ENCODE measurements around the gene ABCD1. TPM values are rescaled to one million over a fixed set of nuclear protein-coding genes. Genes with fewer than 3 reads are reported as not detected.
"Not testable (repeated sequence)": the region's sequence is repeated elsewhere in the genome, so short reads cannot be mapped to it uniquely, and the experiment has no call there.

The ABCD1 gene
- total and polyA plus RNA-seq, 4 donors = 4.1 to 10.6 (median 8.5) TPM

DNA sequence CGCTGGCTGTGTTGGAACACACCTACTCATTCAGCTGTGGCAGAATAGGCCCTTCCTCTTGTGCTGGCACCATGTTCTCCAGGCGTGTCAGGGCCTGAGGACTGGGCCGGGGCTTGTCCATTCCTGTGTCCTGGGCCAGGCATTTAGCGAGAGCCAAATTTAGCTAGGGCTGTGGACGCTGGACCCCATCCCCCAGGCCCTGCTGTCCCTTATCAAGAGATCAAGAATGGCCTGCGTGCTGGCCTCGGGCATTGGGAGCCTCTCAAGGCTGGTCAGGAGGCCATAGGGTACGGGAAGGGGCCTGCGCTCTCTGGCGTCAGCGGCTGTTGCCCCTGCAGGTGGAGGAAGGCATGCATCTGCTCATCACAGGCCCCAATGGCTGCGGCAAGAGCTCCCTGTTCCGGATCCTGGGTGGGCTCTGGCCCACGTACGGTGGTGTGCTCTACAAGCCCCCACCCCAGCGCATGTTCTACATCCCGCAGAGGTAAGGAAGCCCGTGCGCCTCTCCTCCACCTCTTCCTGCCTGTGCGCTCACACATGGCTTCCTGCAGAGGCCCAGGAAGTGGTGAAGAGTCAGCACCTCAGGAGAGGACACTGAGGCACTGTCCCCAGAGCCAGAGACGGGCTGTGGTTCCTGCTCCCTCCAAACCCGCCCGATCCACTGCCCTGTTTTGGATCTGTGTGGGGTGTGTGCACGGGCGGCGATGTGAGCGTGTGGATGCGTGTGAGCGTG lies 15.3 kb downstream of the ABCD1 start:
- DNase-seq (ENCODE audit: low read depth in 4 of 6, low spot score in 6 of 6) = no peak
- no peak overlapping the region for H3K27ac ChIP-seq (ENCODE audit: low read depth, low read length)
- no peak overlapping the region for H3K4me3 ChIP-seq (ENCODE audit: low read depth, low read length)
- H3K36me3 ChIP-seq (ENCODE audit: control insufficient read depth, insufficient read depth, low read length) = peaks cover 45% of the 10 kb centered on the region
- WGBS (ENCODE audit: insufficient coverage) = 86% methylated on average over 28 of the region's 29 CpGs
- no peaks in the 10 kb centered on the region for H3K27me3 ChIP-seq (ENCODE audit: control insufficient read depth, insufficient read depth, low read length)
- H3K4me1 ChIP-seq (ENCODE audit: control insufficient read depth, insufficient read depth, low read length) = peaks cover 18% of the 10 kb centered on the region
- H3K9me3 ChIP-seq (ENCODE audit: control insufficient read depth, insufficient read depth, low read length) = no peaks in the 10 kb centered on the region

DNA sequence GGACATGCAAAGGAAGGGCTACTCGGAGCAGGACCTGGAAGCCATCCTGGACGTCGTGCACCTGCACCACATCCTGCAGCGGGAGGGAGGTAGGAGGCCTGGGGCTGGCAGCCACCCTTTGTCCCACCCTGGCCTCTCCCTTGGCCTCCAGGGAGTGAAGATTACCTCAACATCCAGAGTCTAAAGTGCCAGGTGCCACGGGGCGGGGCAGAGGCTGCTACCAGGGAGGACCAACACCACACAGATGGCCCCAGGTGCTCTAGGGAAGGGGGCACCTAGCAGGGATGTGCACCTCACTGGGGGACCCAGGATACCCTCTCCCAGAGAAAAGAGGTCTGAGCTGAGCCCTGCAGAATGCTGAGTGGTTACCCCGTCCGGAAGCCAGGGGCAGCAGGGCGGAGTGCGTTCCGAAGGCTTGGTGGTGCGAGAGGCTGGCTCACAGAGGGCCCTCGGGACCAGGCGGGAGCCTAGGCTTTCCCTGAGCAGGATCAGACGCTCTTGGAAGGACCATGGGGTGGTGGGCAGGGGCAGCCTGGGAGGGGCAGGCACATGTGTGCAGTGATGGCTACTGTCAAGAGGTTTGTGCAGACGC lies 16.1 kb downstream of the ABCD1 start:
- Histone ChIP-seq H3K4me1 (ENCODE audit: control insufficient read depth, insufficient read depth, low read length) (peaks cover 18% of the 10 kb centered on the region), H3K4me3 (ENCODE audit: low read depth, low read length) (no peak overlapping the region), H3K27me3 (ENCODE audit: control insufficient read depth, insufficient read depth, low read length) (no peaks in the 10 kb centered on the region), H3K27ac (ENCODE audit: low read depth, low read length) (no peak overlapping the region), H3K36me3 (ENCODE audit: control insufficient read depth, insufficient read depth, low read length) (peaks cover 45% of the 10 kb centered on the region), H3K9me3 (ENCODE audit: control insufficient read depth, insufficient read depth, low read length) (no peaks in the 10 kb centered on the region)
- 86% methylated on average over 15 of the region's 16 CpGs for WGBS (ENCODE audit: insufficient coverage)
- DNase-seq (ENCODE audit: low read depth in 4 of 6, low spot score in 6 of 6) = no peak

DNA sequence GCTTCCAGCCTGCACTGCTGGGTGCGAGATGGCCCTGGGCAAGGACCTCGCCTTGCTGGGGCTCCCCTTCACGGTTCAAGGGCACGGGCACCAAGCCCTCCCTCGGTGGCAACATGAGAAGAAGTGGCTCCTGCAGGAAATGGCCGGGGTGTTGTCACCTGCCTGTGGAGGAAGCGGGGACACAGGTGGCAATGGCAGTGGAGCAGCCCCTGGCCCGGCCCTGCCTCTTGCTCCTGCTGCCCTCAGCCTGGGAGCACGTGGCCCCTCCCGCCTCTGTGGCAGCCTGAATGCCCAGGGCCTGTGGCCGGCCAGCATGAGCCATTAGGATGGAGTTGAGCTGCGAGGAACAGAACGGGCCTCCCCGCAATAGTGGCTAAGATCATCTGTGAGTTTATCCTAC lies 16.8 kb downstream of the ABCD1 start:
- WGBS (ENCODE audit: insufficient coverage) = 84% methylated on average over 13 of the region's 14 CpGs
- Histone ChIP-seq H3K4me3 (ENCODE audit: low read depth, low read length) (no peak overlapping the region), H3K27ac (ENCODE audit: low read depth, low read length) (no peak overlapping the region), H3K4me1 (ENCODE audit: control insufficient read depth, insufficient read depth, low read length) (peaks cover 17% of the 10 kb centered on the region), H3K27me3 (ENCODE audit: control insufficient read depth, insufficient read depth, low read length) (no peaks in the 10 kb centered on the region), H3K9me3 (ENCODE audit: control insufficient read depth, insufficient read depth, low read length) (no peaks in the 10 kb centered on the region), H3K36me3 (ENCODE audit: control insufficient read depth, insufficient read depth, low read length) (peaks cover 41% of the 10 kb centered on the region)
- DNase-seq (ENCODE audit: low read depth in 4 of 6, low spot score in 6 of 6) = no peak

DNA sequence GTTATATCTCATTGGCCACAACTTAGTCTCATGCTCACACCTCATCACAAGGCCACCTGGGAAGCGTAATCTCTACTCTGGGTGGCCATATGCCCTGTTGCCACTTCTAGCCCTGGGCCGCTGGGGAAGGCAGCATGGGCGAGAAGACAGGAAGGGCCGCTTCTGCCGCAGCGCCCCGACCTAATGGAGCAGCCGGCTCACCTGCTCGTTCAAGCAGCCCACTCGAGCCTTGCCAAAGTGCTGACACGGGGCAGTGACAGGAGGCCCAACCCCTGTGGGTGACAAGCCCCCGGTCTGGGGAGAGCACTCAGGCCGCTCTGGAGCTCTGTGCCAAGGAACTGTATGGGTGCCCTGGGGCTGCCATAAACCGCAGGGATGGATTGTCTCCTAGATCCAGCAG lies 17.5 kb downstream of the ABCD1 start:
- H3K27me3 ChIP-seq (ENCODE audit: control insufficient read depth, insufficient read depth, low read length); DNase-seq (ENCODE audit: low read depth in 4 of 6, low spot score in 6 of 6); H3K27ac ChIP-seq (ENCODE audit: low read depth, low read length); H3K9me3 ChIP-seq (ENCODE audit: control insufficient read depth, insufficient read depth, low read length); H3K4me3 ChIP-seq (ENCODE audit: low read depth, low read length): not testable (repeated sequence)
- WGBS (ENCODE audit: insufficient coverage) = 88% methylated on average over 13 of the region's 14 CpGs
- H3K36me3 ChIP-seq (ENCODE audit: control insufficient read depth, insufficient read depth, low read length) = peaks cover 35% of the 10 kb centered on the region
- peaks cover 13% of the 10 kb centered on the region for H3K4me1 ChIP-seq (ENCODE audit: control insufficient read depth, insufficient read depth, low read length)

DNA sequence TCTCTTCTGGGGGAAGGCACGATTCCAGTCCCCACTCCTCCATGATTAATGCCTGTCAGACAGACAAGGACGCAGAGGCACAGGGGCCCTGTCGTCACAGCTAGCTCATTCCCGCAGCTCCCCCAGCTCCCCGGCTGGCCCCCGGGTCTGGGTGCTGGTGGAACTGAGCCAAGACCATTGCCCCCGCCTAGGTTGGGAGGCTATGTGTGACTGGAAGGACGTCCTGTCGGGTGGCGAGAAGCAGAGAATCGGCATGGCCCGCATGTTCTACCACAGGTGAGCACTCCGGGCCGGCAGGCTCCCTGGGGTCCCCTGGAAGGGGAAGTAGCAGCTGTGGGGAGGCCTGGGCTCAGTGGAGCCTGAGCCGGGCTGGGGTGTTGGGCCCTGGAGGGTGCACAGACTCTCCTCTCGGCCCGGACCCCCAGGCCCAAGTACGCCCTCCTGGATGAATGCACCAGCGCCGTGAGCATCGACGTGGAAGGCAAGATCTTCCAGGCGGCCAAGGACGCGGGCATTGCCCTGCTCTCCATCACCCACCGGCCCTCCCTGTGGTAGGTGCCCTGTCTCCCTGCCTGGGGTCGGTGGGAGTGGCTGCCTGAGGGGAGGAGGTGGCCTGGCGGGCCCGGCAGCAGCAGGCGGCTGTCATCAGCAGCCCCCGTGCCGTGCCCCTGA lies 18.3 kb downstream of the ABCD1 start:
- not testable (repeated sequence) for DNase-seq (ENCODE audit: low read depth in 4 of 6, low spot score in 6 of 6); H3K27me3 ChIP-seq (ENCODE audit: control insufficient read depth, insufficient read depth, low read length); H3K9me3 ChIP-seq (ENCODE audit: control insufficient read depth, insufficient read depth, low read length); H3K27ac ChIP-seq (ENCODE audit: low read depth, low read length); H3K4me3 ChIP-seq (ENCODE audit: low read depth, low read length)
- H3K4me1 ChIP-seq (ENCODE audit: control insufficient read depth, insufficient read depth, low read length) = peaks cover 13% of the 10 kb centered on the region
- H3K36me3 ChIP-seq (ENCODE audit: control insufficient read depth, insufficient read depth, low read length) = peaks cover 28% of the 10 kb centered on the region
- 92% methylated on average over 10 of the region's 32 CpGs for WGBS (ENCODE audit: insufficient coverage)

DNA sequence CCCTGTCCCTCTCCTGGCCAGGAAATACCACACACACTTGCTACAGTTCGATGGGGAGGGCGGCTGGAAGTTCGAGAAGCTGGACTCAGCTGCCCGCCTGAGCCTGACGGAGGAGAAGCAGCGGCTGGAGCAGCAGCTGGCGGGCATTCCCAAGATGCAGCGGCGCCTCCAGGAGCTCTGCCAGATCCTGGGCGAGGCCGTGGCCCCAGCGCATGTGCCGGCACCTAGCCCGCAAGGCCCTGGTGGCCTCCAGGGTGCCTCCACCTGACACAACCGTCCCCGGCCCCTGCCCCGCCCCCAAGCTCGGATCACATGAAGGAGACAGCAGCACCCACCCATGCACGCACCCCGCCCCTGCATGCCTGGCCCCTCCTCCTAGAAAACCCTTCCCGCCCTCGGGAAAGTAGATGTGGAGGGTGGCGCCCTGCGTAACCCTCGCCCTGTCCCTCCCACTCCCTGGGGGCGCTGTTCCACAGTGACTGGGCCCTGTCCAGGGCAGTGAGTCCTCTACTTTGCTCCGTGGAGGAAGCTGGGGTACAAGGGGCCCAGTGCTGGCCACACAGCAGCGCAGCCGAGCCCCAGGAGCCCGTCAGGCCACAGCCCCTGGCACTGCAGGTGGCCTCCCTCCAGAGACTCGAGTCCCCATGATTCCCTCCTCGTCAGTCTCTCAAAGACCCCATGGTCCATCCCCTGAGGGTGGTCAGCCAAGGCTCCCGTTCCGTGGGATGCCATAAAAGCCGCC lies 19.0 kb downstream of the ABCD1 start:
- H3K4me3 ChIP-seq (ENCODE audit: low read depth, low read length); H3K27ac ChIP-seq (ENCODE audit: low read depth, low read length); DNase-seq (ENCODE audit: low read depth in 4 of 6, low spot score in 6 of 6); H3K27me3 ChIP-seq (ENCODE audit: control insufficient read depth, insufficient read depth, low read length); H3K9me3 ChIP-seq (ENCODE audit: control insufficient read depth, insufficient read depth, low read length): not testable (repeated sequence)
- WGBS (ENCODE audit: insufficient coverage) = 47% methylated on average over 31 of the region's 35 CpGs
- Histone ChIP-seq H3K36me3 (ENCODE audit: control insufficient read depth, insufficient read depth, low read length) (peaks cover 22% of the 10 kb centered on the region), H3K4me1 (ENCODE audit: control insufficient read depth, insufficient read depth, low read length) (peaks cover 13% of the 10 kb centered on the region)

DNA sequence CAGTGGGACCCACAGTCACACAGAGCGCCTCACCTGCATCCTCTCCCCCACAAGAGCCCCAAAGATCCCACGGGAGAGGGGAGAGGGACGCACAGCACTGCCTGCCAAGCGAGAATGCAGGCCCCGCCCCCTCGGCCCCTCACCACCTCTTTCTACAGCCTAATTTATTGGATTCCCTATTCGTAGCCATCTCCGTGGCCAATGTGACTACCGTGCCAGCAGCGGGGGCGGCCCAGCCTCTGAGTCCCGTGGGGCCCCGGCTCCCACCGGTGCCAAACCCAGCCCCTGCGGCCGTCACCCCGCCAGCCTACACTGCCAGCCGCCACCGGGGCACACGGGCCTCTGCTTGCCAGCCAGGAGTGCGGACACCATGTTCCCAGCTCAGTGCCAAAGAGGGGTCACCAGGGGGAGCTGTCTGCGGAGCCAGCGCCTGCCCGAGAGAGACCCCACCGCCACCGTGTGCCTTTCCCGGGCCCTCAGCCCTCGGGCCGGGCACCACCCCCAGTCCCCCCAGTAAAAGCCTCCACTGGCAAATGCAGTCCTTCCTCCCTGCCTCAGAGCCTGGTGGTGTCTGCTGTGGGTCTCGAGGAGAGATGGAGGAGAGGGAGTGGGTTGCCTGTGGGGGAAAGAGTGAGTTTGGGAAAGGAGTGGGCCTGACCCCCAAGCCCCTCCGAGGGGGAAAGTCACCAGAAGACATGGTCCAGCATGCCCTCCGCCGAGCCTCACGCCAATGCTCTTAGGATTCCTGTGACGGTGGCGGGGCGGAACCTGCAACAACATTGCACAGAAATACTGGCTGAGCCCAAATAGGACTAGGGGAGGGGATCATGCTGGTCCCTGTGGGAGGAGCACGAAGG lies 19.8 kb downstream of the ABCD1 start:
- H3K9me3 ChIP-seq (ENCODE audit: control insufficient read depth, insufficient read depth, low read length) = peaks cover 2% of the 10 kb centered on the region
- H3K4me1 ChIP-seq (ENCODE audit: control insufficient read depth, insufficient read depth, low read length) = peaks cover 13% of the 10 kb centered on the region
- WGBS (ENCODE audit: insufficient coverage) = 27% methylated on average over 35 of the region's 38 CpGs
- peaks cover 19% of the 10 kb centered on the region for H3K36me3 ChIP-seq (ENCODE audit: control insufficient read depth, insufficient read depth, low read length)
- peak in 2 of 6 donors; percentile 44 to 69 for DNase-seq (ENCODE audit: low read depth in 4 of 6, low spot score in 6 of 6)
- H3K4me3 ChIP-seq (ENCODE audit: low read depth, low read length) = no peak overlapping the region
- no peaks in the 10 kb centered on the region for H3K27me3 ChIP-seq (ENCODE audit: control insufficient read depth, insufficient read depth, low read length)
- no peak overlapping the region for H3K27ac ChIP-seq (ENCODE audit: low read depth, low read length)

DNA sequence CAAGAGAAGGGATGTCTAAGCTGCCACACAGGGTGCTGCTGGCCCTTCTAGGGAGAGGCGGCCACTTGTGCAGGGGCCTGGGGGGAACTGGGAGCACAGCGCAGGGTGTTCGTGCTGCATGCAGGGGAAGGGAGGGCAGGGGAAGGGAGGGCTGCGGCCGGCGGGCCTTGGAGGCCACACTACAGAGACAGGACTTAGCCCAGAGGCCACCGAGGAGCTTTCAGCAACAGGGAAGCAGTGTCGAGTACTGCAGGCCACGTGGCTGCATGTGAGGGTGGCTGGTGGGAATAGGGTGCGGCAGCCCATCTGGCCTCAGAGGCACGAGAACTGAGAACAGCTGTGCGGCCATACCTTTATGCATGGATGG lies 20.4 kb downstream of the ABCD1 start:
- peaks cover 13% of the 10 kb centered on the region for H3K4me1 ChIP-seq (ENCODE audit: control insufficient read depth, insufficient read depth, low read length)
- H3K27ac ChIP-seq (ENCODE audit: low read depth, low read length); H3K27me3 ChIP-seq (ENCODE audit: control insufficient read depth, insufficient read depth, low read length); DNase-seq (ENCODE audit: low read depth in 4 of 6, low spot score in 6 of 6); H3K9me3 ChIP-seq (ENCODE audit: control insufficient read depth, insufficient read depth, low read length); H3K4me3 ChIP-seq (ENCODE audit: low read depth, low read length): not testable (repeated sequence)
- 60% methylated on average over 12 of the region's 12 CpGs for WGBS (ENCODE audit: insufficient coverage)
- peaks cover 14% of the 10 kb centered on the region for H3K36me3 ChIP-seq (ENCODE audit: control insufficient read depth, insufficient read depth, low read length)

DNA sequence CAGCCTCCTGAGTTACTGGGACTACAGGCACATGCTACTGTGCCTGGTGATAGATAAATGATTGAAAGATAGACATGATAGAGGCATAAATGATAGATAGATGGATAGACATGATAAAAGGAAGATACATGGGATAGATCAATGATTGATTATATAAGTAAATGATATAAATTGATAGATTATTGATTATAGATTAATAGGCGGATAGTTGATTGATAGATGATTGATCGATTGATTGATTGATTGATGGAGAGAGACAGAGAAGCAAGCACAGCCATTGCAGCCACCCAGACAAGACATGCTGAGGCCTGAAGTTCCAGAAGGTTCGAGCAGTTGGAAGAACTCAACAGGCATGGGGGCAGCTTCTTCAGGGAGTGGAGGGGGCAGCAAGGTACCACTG lies 21.7 kb downstream of the ABCD1 start:
- H3K9me3 ChIP-seq (ENCODE audit: control insufficient read depth, insufficient read depth, low read length) = peaks cover 2% of the 10 kb centered on the region
- no peaks in the 10 kb centered on the region for H3K27me3 ChIP-seq (ENCODE audit: control insufficient read depth, insufficient read depth, low read length)
- peaks cover 3% of the 10 kb centered on the region for H3K36me3 ChIP-seq (ENCODE audit: control insufficient read depth, insufficient read depth, low read length)
- H3K27ac ChIP-seq (ENCODE audit: low read depth, low read length) = no peak overlapping the region
- H3K4me1 ChIP-seq (ENCODE audit: control insufficient read depth, insufficient read depth, low read length) = peaks cover 13% of the 10 kb centered on the region
- DNase-seq (ENCODE audit: low read depth in 4 of 6, low spot score in 6 of 6) = no peak
- WGBS (ENCODE audit: insufficient coverage) = 78% methylated on average over 3 of the region's 3 CpGs
- H3K4me3 ChIP-seq (ENCODE audit: low read depth, low read length) = no peak overlapping the region
